NOMO-1 (cell line): ENCODE results near the gene CCL5.

Experiments
- DNase-seq, 2 experiments: peaks; one replicate each; lab custom pipeline; 2025; ENCODE audit not compliant: unreplicated experiment in 2 of 2; lab: John Stamatoyannopoulos, UW

The CCL5 gene

GRCh38 chr17:35879773-35880654, at the start of gene CCL5:
CCL5 (minus strand) TSS chr17:35880360.
- DNase-seq, result peak; percentile 74 to 92

DNA sequence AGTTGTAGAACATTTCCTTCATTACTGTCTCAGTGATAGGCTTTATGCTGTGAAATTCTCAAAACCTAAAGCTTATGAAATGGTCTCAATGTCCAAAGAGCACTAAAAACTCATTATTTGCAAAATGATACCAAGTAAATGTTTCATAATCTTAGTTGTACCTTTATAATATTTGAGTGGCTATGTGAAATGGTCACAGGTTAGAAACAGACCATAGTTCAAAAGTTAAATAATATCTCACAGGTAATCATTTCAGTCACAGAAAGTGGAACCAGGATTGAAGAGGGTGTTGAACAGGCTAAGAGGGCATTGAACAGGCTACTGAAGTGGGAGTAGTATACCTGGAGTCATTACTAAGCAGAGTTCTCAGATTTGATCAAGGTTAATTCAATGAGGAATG, 47.6 kb upstream of the CCL5 start:
- no peak for DNase-seq

- DNase-seq, result no peak
These were observed 43.5 kb upstream of the CCL5 start for GRCh38 chr17:35923609-35924114.

DNA sequence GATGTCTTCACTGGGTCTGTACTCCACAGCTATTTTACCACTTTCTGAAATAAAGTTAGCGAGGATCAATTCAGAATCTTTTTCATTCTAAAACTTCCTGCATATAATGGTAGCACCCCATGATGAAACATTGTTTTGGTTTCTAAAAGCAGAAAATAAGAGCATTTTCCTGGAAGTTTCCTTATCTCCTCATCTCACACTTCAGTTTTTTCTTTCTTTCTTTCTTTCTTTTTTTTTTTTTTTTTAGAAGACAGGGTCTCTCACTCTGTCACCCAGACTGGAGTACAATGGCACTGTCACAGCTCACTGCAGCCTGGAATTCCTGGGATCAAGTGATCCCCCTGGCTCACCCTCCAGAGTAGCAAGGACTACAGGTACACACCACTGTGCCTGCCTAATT, 40.1 kb upstream of the CCL5 start:
- DNase-seq, result no peak

- DNase-seq, result peak in 1 of 2 experiments; percentile 44
These were observed 38.5 kb upstream of the CCL5 start for GRCh38 chr17:35918665-35919064.

DNA sequence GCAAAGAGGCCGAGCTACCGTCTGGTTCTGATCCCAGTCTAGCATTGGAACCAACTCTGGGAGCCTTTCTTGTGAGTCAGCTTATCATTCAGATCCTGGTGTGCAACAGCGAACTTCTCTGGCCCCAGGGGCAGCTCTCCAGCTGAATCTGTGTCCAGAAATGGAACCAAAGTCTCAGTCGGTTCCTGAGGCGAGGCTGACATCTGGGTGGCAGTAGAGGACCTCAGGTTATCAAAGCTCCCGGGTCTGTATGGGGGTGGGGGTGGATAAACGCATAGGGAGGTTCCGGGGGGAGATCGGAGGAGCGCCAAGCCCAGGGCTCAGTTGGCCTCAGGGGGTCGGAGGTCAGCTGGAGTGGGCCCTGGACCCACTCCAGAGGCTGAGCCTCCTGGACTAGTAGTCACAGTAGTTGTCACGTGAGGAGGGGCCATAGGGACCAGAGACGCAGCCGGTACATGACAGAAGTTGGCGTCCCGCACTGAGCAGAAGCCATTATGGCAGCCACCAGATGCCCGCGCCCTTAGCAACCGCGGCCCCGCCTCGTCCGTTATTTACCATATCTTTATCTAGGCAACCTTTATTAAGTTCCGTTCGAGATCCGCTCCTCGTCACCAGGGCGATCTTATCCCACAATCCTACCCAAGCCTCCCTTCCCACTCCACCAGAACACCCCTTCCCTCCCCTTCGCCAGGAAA, 37.5 kb upstream of the CCL5 start:
- no peak for DNase-seq

- DNase-seq, result no peak
These were observed 35.2 kb upstream of the CCL5 start for GRCh38 chr17:35915153-35915964.

GRCh38 chr17:35914354-35914753, 34.2 kb upstream of the CCL5 start:
- no peak for DNase-seq

GRCh38 chr17:35913609-35914008, 33.4 kb upstream of the CCL5 start:
- DNase-seq, result no peak

GRCh38 chr17:35912942-35913341, 32.8 kb upstream of the CCL5 start:
- no peak for DNase-seq

DNA sequence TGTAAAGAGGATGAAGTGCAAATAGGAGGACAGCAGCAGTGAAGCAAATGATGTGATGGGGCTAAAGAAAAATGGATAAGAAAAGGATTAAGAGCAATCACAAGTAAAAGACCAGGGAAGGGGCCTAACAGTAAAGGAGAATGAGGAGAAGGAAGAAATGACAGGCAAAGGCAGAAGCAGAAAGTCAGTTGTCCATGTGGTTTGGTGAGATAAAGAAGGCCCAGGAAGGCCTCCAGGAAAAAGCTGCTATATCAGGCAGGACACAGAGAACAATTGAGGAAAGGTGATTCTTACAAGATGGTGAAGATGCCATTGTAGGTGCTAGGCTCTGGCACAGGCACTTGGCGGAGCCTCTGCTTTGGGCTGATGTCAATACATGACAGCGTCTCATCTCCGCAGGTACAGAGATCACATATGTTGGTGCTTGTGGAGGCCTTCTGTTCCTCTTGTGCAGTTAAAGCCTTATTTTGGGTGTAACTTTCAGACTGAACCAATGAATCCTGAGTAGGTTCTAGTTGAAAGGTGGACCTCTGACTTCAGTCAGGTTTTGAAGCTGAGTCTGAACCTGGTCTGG, 32.3 kb upstream of the CCL5 start:
- DNase-seq, result no peak

DNA sequence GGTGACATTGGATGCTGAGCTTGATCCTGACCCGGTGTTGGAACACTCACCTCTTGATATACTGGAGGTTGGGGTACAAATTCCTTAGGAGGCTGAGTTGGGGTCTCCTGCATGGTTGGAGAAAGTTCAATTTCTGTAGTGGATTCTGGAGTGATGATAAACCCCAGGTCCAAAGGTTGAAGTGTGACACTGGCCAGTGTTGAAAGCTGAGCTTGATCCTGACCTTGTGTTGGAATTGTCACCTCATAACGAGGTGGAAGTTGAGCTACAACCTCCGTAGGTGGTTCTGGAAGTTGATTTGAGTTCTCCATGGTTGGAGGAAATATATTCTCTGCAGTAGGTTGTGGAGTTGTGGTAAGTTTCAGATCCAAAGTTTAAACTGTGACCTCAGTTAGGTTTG, 29.2 kb upstream of the CCL5 start:
- DNase-seq, result no peak

DNA sequence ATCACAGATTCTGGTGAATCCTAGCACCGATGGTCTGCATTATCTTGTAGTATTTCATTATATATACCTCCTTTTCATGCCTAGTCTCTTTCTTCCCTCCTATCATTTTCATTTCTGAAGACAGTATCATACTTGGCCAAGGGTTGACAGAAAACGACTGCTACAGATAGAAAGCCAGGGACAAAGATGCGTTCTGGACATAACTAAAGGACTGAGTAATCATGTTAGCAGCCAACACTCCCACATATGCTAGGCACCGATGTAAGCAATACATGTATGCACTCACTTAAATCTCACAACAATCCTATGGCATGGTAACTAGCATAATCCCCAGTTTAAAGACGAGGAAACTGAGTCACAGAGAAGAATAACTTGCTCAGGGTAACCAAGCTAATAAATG, 27.5 kb upstream of the CCL5 start:
- no peak for DNase-seq

DNA sequence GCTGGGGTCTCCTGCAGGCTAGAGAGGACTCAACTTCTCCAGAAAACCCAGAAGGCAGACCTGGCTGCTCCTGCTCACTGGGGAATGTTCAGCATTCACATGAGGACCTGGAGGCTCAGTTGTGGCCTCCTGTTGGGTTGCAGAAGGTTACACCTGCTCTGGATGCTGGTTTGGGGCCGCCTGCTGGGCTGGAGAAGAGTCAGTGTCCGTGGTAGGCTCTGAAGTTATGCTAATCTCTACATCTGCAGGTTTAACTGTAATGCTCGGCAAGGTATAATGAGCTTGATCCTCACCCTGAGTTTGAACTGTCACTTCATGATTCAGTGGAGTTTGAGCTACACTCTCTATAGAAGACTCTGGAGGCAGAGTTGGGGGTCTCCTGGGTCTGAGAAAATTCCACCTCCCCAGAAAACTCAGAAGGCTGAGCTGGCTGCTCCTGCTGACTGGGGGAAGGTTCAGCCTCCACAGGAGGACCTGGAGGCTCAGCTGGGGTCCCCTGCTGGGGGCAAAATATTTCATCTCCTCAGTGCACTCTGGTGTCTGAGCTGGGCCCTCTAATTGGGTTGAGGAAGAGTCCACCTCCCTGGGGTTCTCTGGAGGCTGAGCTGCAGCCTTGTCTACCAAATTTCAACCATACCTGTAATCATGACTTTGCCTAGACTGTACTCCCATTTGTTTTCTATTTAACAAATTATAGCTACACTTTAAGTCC, 26.9 kb upstream of the CCL5 start:
- no peak for DNase-seq

GRCh38 chr17:35906191-35906925, 26.2 kb upstream of the CCL5 start:
- DNase-seq, result no peak

DNA sequence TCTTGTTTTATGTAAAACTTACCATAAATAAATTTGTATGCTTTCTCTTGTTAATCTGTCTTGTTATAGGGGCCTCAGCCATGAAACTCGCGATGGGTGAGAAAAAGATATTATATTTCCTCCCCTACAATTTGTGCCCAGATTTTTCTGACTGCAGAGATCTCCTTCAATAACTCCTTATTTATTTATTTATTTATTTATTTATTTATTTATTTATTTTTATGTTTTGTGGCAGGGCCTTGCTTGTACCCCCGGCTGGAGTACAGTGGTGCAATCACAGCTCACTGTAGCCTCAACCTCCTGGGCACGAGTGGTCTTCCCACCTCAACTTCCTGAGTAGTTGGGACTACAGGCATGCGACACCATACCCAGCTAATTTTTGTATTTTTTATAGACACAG, 23.3 kb upstream of the CCL5 start:
- no peak for DNase-seq

GRCh38 chr17:35901631-35902175, 21.5 kb upstream of the CCL5 start:
- DNase-seq, result no peak

GRCh38 chr17:35900708-35901480, 20.7 kb upstream of the CCL5 start:
- peak in 1 of 2 experiments; percentile 53 for DNase-seq
